HUES6 (cell line): ENCODE data around the gene GFRA3.
"Not testable (repeated sequence)": the region's sequence is repeated elsewhere in the genome, so short reads cannot be mapped to it uniquely, and the experiment has no call there.

Experiments
- H3K27ac ChIP-seq: 2 replicates; pipeline ENCODE4 v1.7.0; 2013; ENCODE audit warnings: low read depth, mild to moderate bottlenecking, low read length, inconsistent platforms
- H3K27me3 ChIP-seq: 2 replicates; pipeline ENCODE4 v1.6.1; 2013; ENCODE audit warnings: low read length; ENCODE audit not compliant: control insufficient read depth, insufficient read depth
- H3K36me3 ChIP-seq: 2 replicates; pipeline ENCODE4 v1.6.1; 2013; ENCODE audit warnings: low read length; ENCODE audit not compliant: control insufficient read depth, insufficient read depth
- H3K4me1 ChIP-seq: 2 replicates; pipeline ENCODE4 v1.6.1; 2013; ENCODE audit warnings: low read length; ENCODE audit not compliant: control insufficient read depth, insufficient read depth
- H3K4me3 ChIP-seq: 2 replicates; pipeline ENCODE4 v1.5.1; 2013; ENCODE audit warnings: low read depth, low read length
- H3K9ac ChIP-seq: one replicate; pipeline ENCODE4 v1.6.1; 2013; ENCODE audit warnings: mild to moderate bottlenecking, low read length
- H3K9me3 ChIP-seq: 2 replicates; pipeline ENCODE4 v1.6.1; 2013; ENCODE audit warnings: low read depth, low read length; ENCODE audit not compliant: control insufficient read depth, insufficient read depth

Gene GFRA3, protein sequence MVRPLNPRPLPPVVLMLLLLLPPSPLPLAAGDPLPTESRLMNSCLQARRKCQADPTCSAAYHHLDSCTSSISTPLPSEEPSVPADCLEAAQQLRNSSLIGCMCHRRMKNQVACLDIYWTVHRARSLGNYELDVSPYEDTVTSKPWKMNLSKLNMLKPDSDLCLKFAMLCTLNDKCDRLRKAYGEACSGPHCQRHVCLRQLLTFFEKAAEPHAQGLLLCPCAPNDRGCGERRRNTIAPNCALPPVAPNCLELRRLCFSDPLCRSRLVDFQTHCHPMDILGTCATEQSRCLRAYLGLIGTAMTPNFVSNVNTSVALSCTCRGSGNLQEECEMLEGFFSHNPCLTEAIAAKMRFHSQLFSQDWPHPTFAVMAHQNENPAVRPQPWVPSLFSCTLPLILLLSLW

GRCh38 chr5:138274189-138274853, at the start of gene GFRA3:
Gene GFRA3 (minus strand): TSS chr5:138274621. CDS start chr5:138274424, 197 bp downstream.
- H3K9me3 ChIP-seq: no peaks in the 10 kb centered on the region
- no peak within 1 kb of the TSS for H3K27ac ChIP-seq
- H3K36me3 ChIP-seq: no peaks in the 10 kb centered on the region
- peaks cover 35% of the 10 kb centered on the region for H3K27me3 ChIP-seq
- H3K4me3 ChIP-seq: peak within 1 kb of the TSS; percentile 72
- H3K4me1 ChIP-seq: peaks cover 16% of the 10 kb centered on the region
- no peak within 1 kb of the TSS for H3K9ac ChIP-seq

GRCh38 chr5:138318211-138318610, 43.8 kb upstream of the GFRA3 start:
- not testable (repeated sequence) for H3K4me1 ChIP-seq, H3K9ac ChIP-seq, H3K27me3 ChIP-seq, H3K4me3 ChIP-seq, H3K9me3 ChIP-seq, H3K27ac ChIP-seq
- H3K36me3 ChIP-seq: peaks cover 41% of the 10 kb centered on the region

GRCh38 chr5:138316355-138316754, 41.9 kb upstream of the GFRA3 start:
- no peak overlapping the region for H3K4me3 ChIP-seq
- peaks cover 44% of the 10 kb centered on the region for H3K36me3 ChIP-seq
- H3K27me3 ChIP-seq: no peaks in the 10 kb centered on the region
- H3K9me3 ChIP-seq: no peaks in the 10 kb centered on the region
- no peak overlapping the region for H3K9ac ChIP-seq
- H3K27ac ChIP-seq: no peak overlapping the region
- H3K4me1 ChIP-seq: no peaks in the 10 kb centered on the region

- H3K36me3 ChIP-seq: peaks cover 44% of the 10 kb centered on the region
- H3K27ac ChIP-seq: no peak overlapping the region
- no peaks in the 10 kb centered on the region for H3K27me3 ChIP-seq
- H3K4me1 ChIP-seq: no peaks in the 10 kb centered on the region
- H3K9ac ChIP-seq: no peak overlapping the region
- no peak overlapping the region for H3K4me3 ChIP-seq
- no peaks in the 10 kb centered on the region for H3K9me3 ChIP-seq
These were observed 41.4 kb upstream of the GFRA3 start for GRCh38 chr5:138315751-138316278.

GRCh38 chr5:138305797-138306196, 31.4 kb upstream of the GFRA3 start:
- no peaks in the 10 kb centered on the region for H3K4me1 ChIP-seq
- peaks cover 9% of the 10 kb centered on the region; the same call in 1 of the 2 replicates for H3K36me3 ChIP-seq
- no peak overlapping the region for H3K9ac ChIP-seq
- no peaks in the 10 kb centered on the region for H3K9me3 ChIP-seq
- no peak overlapping the region for H3K4me3 ChIP-seq
- no peak overlapping the region for H3K27ac ChIP-seq
- no peaks in the 10 kb centered on the region for H3K27me3 ChIP-seq

DNA sequence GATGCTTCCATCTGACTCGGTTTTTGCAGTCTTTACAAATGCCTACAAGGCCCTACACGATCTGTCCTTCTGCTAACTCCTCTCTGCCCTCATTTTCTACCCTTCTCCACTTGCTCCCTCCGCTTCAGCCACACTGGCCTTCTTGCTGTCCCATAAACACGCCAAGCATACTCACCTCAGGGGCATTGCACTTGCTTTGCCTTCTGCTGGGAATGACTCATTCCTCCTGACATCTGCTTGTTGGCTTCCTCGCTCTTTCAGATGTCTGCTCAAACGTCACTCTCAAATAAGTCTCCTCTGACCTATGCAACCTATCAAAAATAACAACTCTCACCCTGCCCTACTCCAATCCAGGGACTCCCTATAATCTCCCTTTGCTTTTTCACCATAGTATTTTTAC, 29.0 kb upstream of the GFRA3 start:
- H3K36me3 ChIP-seq: peaks cover 14% of the 10 kb centered on the region; the same call in 1 of the 2 replicates
- no peaks in the 10 kb centered on the region for H3K4me1 ChIP-seq
- H3K9me3 ChIP-seq: no peaks in the 10 kb centered on the region
- no peak overlapping the region for H3K4me3 ChIP-seq
- no peak overlapping the region for H3K27ac ChIP-seq
- H3K27me3 ChIP-seq: no peaks in the 10 kb centered on the region
- H3K9ac ChIP-seq: no peak overlapping the region

- Histone ChIP-seq H3K27me3 (no peaks in the 10 kb centered on the region), H3K36me3 (peaks cover 42% of the 10 kb centered on the region)
These were observed 14.9 kb upstream of the GFRA3 start for GRCh38 chr5:138289296-138289695.

GRCh38 chr5:138287246-138287645, 12.8 kb upstream of the GFRA3 start:
- no peaks in the 10 kb centered on the region for H3K9me3 ChIP-seq
- no peak overlapping the region for H3K9ac ChIP-seq
- peaks cover 42% of the 10 kb centered on the region for H3K36me3 ChIP-seq
- H3K4me1 ChIP-seq: no peaks in the 10 kb centered on the region
- no peaks in the 10 kb centered on the region for H3K27me3 ChIP-seq
- no peak overlapping the region for H3K27ac ChIP-seq
- no peak overlapping the region for H3K4me3 ChIP-seq

More at GRCh38 chr5:138289296-138289695, 14.9 kb upstream of the GFRA3 start:
- Histone ChIP-seq H3K9ac (no peak overlapping the region), H3K27ac (no peak overlapping the region), H3K4me3 (no peak overlapping the region), H3K9me3 (no peaks in the 10 kb centered on the region), H3K4me1 (no peaks in the 10 kb centered on the region)

DNA sequence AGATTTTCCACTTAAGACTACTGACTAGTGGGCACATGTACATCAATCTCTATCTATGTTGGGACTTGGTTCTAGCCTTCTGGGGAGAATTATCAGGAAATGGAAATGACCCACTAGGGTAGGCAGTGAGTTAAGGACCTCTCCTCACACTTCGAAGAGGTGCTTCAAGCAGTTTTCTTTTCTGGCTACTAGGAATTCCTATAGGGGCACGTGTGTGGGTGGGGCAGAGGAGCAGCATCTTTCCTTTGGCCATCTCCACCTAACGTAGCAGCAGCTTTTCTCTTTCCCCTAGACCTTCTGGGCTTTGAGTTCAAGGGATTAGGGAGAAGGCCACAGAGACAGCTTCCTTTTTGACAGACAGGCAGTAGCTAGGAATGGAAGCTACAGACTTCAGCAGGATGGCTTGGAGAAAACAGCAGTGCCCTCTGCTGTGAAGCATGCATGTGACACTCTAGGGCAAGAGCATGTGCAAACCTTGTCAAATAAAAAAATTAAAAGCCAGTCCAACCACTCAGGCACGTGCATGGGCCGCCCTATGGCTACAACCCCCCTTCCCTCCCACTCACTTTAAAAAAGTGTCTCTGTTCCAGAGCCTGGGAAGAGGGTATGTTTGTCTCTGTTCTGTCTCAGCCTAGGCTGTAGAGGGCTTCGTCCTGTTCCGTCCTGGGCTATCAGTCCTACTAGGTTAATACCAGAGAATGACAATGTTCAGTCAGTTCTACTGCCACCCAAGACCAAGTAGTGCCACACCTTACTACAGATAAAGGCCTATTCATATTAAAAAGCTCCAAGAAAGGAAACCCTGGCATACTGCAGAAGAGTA, 8.7 kb upstream of the GFRA3 start:
- Histone ChIP-seq H3K9me3 (no peaks in the 10 kb centered on the region), H3K4me3 (no peak overlapping the region)

DNA sequence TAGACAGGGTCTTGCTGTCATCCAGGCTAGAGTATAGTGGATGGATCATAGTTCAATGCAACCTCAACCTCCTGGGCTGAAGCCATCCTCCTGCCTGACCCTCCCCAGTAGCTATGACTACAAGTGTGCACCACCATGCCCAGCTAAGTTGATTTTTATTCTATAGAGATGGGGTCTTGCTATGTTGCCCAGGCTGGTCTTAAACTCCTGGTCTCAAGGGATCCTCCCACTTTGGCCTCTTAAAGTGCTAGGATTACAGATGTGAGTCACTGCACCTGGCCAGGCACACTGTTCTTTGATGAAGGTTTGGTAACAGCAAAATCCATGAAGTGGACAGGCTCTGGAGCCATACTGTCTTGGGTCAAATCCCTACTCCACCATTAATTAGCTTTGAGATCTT, 6.5 kb upstream of the GFRA3 start:
- H3K9me3 ChIP-seq: no peaks in the 10 kb centered on the region
- no peak overlapping the region for H3K4me3 ChIP-seq
- no peak overlapping the region for H3K27ac ChIP-seq
- no peak overlapping the region for H3K9ac ChIP-seq
- no peaks in the 10 kb centered on the region for H3K4me1 ChIP-seq
- peaks cover 15% of the 10 kb centered on the region for H3K36me3 ChIP-seq
- H3K27me3 ChIP-seq: 0 out of 2 replicates have a peak, but pooled peaks cover 3% of the 10 kb centered on the region

More for the DNA sequence above, 8.7 kb upstream of the GFRA3 start:
- Histone ChIP-seq H3K9ac (no peak overlapping the region), H3K36me3 (peaks cover 32% of the 10 kb centered on the region), H3K27ac (no peak overlapping the region), H3K27me3 (no peaks in the 10 kb centered on the region), H3K4me1 (no peaks in the 10 kb centered on the region)
